GM10266 (cell line): ENCODE data around the gene ZBTB12.

Source experiments
- DNase-seq: peaks from one replicate; pipeline ENCODE4 v3.0.0; 2012; ENCODE audit errors: extremely low spot score
- CTCF ChIP-seq: IDR thresholded peaks from 2 replicates; pipeline ENCODE4 v1.5.1; 2012; ENCODE audit warnings: mild to moderate bottlenecking, low read depth; ENCODE audit not compliant: control insufficient read depth, insufficient read depth; ENCODE audit errors: missing control alignments

ZBTB12 gene

DNA sequence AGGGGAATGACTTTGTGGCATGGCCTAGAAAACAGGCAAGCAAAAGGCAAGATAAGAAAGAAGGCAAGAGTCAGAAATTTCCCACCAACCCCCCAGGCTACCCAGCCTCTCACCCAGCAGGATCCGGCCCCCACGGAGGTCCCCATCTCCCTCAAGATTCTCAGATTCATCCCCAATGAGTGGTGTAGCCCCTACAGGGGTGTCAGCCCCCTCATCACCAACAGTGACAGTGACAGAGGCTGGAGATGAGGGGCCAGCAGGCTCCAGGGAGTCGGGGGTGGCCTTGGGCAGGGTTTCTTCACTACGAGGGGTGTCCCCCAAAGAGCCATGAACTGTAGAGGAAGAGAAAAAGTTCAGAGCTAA, 5.4 kb downstream of the ZBTB12 start:
- no peak for DNase-seq
- no peak for TF ChIP-seq CTCF

DNA sequence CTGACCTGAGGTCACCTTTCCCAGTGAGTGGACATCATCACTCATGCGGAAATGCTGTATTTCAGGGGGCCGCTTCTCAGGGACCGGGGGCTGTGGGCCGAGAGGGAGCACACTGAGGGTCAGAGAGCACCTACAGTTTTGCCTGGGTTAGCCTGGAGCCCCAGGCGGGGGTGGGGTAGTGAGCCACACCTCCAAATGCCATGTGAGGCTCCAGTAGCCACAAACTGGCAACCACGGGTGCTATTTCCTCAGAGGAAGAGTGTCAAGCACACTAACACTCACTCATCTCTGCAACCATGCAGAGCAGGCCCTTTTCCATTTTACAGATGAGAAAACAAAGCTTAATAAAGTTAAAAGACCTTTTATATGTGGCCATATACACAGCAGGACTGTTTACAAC, 9.1 kb downstream of the ZBTB12 start:
- DNase-seq, result no peak
- no peak for TF ChIP-seq CTCF

DNA sequence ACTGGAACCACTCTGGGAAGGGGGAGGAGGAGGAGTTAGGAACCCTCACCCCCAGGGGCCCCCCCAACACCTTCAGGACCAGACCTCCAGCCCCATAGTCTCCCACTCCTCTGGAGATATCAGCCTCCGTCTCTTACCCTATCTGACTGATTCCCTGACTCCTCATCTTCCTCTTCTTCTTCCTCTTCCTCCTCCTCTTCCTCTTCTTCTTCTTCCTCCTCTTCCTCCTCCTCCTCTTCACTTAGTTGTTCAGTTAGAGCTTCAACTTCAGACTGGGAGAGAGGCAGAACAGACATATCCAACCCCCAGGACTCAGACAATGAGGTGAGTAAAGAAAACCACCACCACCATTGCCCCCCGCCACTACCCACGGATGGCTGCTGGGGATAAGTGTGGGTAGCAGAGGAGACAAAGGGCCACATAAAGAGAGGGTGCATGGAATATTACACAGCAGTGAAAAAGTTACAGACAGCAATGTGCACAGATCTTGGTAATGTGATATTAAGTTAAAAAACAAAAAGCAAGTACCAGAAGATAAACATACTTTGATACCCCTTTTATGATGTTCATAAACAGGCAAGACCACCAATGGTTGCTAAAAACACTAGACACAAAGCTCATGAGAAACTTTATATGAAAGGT, 12.4 kb downstream of the ZBTB12 start:
- DNase-seq, result no peak
- TF ChIP-seq CTCF, result no peak

DNA sequence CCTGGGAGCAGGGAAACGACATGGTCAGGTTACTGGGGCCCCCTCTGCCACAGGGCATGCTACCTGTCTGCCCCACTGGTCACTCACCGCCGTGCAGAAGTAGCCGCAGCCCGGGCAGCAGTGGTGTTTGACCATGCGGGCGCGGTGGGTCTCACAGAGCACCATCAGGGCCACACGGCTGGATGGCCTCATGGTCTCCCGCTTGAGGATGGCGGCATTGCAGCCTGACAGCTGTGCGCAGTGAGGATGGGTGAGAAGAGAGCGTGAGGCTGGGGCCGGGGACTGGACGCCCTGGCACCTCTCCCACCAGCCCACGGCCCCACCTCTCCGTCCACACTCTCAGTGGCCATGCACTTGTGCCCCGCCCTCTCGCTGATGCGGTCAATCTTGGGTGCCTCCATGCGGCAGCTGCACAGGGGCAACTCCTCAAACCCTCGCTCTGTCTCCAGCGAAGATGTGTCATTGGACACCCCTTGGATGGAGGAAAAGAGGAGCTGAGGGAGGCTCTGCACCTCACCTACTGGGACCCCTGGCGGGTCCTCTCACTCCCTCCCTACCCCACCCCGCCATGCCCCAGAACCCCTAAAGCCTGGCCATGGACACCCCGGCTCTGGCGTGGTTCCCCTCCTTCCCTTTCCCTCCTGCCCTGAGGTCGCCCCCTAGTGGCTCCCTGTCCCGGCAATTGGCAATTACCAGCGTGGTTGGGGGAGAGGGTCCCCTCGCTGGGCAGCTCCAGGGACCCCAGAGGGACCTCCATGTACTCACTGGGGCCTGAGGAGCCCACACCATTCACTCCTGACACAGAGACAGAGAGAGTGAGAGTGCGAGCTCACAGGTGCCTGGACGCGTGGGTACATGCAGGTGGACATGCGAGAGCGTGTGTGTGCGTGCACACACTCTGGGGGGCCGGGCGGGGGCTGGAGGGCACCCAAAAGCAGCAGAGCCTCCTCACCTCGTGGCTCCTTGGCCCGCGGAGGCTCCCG, 13.3 kb downstream of the ZBTB12 start:
- DNase-seq, result peak; percentile 70
- TF ChIP-seq CTCF, result peak; percentile 70

GRCh38 chr6:31887173-31888007, 14.5 kb downstream of the ZBTB12 start:
- no peak for TF ChIP-seq CTCF
- no peak for DNase-seq

DNA sequence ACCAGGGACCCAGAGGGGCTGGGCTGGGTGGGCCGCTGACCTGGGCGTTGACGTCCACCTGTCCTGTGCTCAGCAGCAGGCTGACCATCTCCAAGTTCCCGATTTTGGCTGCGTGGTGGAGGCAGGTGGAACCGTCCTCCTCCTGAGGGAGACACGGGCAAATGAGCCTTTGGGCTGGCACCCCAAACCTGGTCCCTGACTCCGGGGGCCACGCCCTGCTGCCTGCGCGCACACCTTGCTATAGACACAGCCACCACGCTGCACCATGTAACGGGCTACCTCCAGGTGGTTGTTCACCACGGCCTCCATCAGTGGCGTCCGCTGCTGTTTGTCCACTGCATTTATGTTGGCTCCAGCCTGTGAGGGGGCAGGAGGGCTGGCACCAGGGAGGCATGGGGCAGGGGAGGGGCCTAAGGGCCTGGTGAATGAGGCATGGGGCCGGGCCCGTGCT, 15.3 kb downstream of the ZBTB12 start:
- no peak for TF ChIP-seq CTCF
- no peak for DNase-seq
